Measurements from ENCODE around the gene SIK3.

- no peak for TF ChIP-seq POLR2AphosphoS5 (IDR thresholded peaks at IDR 0.05; ENCODE audit: low read depth, low read length)
- no peak for TF ChIP-seq FOXP2 (optimal IDR thresholded peaks at IDR 0.05; ENCODE audit: borderline replicate concordance, extremely low read depth, extremely low read length, insufficient read depth)
- no peak for TF ChIP-seq TAF1 (IDR thresholded peaks at IDR 0.05; ENCODE audit: borderline replicate concordance, insufficient read depth, low read length)
- no peak for TF ChIP-seq SIN3A (IDR thresholded peaks at IDR 0.05; ENCODE audit: borderline replicate concordance, insufficient read depth, low read length)
- TF ChIP-seq, protein P1, sequence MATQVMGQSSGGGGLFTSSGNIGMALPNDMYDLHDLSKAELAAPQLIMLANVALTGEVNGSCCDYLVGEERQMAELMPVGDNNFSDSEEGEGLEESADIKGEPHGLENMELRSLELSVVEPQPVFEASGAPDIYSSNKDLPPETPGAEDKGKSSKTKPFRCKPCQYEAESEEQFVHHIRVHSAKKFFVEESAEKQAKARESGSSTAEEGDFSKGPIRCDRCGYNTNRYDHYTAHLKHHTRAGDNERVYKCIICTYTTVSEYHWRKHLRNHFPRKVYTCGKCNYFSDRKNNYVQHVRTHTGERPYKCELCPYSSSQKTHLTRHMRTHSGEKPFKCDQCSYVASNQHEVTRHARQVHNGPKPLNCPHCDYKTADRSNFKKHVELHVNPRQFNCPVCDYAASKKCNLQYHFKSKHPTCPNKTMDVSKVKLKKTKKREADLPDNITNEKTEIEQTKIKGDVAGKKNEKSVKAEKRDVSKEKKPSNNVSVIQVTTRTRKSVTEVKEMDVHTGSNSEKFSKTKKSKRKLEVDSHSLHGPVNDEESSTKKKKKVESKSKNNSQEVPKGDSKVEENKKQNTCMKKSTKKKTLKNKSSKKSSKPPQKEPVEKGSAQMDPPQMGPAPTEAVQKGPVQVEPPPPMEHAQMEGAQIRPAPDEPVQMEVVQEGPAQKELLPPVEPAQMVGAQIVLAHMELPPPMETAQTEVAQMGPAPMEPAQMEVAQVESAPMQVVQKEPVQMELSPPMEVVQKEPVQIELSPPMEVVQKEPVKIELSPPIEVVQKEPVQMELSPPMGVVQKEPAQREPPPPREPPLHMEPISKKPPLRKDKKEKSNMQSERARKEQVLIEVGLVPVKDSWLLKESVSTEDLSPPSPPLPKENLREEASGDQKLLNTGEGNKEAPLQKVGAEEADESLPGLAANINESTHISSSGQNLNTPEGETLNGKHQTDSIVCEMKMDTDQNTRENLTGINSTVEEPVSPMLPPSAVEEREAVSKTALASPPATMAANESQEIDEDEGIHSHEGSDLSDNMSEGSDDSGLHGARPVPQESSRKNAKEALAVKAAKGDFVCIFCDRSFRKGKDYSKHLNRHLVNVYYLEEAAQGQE (IDR thresholded peaks at IDR 0.05; ENCODE audit: insufficient read depth in 1 of 2, low read depth in 2 of 2, low read length in 2 of 2) = no peak
Measured at GRCh38 chr11:116874251-116874650, 224.0 kb downstream of the SIK3 start.
